ENCODE results near the gene APC2.

GRCh38 chr19:1400281-1401137 is 49.4 kb upstream of the APC2 start:
- TF ChIP-seq POLR2AphosphoS5 (IDR thresholded peaks at IDR 0.05) (no peak), POLR2A (IDR thresholded peaks at IDR 0.05) (no peak)

Measured in prostate gland (tissue), 1 donor.